GM12874 (cell line): Measurements from ENCODE around the gene EIF4B.

Experiments
- TF ChIP-seq, protein P1 (sequence below): IDR thresholded peaks from 2 replicates; pipeline ENCODE4 v1.5.1; 2011; ENCODE audit warnings: low read depth, mild to moderate bottlenecking, control low read depth, low read length, moderate library complexity; ENCODE audit not compliant: insufficient read depth

EIF4B gene

GRCh38 chr12:53005986-53006809 lies at the start of gene EIF4B:
TSS of gene EIF4B (plus strand) at chr12:53006456. CDS start at chr12:53006484, 28 bp downstream.
- TF ChIP-seq, protein P1, sequence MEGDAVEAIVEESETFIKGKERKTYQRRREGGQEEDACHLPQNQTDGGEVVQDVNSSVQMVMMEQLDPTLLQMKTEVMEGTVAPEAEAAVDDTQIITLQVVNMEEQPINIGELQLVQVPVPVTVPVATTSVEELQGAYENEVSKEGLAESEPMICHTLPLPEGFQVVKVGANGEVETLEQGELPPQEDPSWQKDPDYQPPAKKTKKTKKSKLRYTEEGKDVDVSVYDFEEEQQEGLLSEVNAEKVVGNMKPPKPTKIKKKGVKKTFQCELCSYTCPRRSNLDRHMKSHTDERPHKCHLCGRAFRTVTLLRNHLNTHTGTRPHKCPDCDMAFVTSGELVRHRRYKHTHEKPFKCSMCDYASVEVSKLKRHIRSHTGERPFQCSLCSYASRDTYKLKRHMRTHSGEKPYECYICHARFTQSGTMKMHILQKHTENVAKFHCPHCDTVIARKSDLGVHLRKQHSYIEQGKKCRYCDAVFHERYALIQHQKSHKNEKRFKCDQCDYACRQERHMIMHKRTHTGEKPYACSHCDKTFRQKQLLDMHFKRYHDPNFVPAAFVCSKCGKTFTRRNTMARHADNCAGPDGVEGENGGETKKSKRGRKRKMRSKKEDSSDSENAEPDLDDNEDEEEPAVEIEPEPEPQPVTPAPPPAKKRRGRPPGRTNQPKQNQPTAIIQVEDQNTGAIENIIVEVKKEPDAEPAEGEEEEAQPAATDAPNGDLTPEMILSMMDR, result no peak

DNA sequence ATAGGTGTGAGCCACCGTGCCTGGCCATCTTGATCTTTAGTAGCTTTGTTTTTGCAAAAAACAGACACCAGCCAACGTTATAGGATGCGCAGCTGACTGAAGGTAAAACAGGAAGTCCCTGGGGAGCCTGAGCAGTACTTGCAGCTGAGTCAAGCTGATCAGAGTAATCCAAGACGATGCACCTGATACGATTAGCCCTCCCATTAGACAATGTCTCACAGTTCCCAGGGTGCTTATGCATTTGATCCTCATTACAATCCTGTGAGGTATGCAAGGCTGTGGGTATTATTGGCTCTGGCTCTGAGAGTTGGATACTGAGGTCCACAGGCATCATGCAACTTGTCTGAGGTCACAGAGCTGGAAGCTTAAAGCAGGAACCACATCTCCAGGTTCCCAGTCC lies 49.3 kb upstream of the EIF4B start:
- TF ChIP-seq, protein P1, result no peak

DNA sequence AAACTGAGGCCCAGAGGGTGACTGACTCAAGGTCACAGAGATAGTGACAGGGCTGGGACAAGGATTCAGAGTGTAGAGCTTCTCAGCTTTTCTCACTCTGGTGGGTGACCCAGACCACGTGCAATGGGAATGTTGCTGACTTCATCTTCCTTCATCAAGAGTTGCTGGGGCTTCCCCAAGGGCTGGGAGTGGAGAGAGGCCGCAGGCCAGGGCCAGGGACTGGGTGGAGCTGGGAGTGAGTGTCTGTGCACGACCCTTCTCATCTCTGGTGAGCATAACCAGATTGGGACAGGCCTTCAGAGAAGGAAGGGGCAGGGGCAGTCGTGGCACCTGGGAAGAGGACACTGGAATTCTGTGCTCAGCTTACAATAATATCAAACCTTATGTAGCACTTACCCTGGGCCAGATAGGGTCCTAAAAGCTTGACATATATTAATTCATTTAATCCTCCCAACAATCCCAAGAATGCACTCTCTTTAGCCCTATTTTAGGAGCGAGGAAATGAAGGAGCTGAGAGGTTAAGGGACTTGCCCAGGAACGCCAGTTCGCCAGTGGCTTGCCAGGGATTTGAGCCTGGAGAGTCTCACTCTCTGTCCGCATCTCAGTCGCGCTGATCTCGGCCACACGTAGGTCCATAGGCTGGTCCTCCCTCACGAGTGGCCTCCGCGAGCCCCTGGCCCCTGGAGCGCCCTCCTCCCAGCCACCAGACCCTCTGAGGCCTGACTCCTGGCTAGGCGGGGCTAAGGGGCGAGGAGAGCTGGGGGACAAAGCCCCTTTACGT lies 41.5 kb upstream of the EIF4B start:
- TF ChIP-seq, protein P1, result no peak

DNA sequence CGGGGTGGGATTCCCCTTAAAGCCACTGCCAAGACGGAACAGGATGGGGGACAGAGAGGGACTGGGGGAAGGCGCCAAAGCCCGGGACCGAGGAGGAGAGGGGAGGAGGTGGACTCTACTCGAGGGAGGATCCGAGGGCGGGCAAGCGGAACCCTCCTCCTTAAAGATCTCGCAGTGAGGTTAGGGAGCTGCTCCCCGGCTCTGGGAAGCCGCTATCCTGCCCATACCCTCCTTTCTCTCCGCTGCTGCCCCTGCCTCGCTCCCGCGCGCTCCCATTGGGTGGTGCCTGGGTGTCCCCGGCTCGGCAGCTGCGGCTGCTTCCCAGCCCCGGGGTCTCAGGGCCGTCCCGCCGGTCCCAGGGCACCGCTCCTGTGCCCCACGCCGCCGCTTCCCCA lies 40.9 kb upstream of the EIF4B start:
- TF ChIP-seq, protein P1, result no peak

GRCh38 chr12:52969166-52969795 lies 37.0 kb upstream of the EIF4B start:
- TF ChIP-seq, protein P1, result no peak

GRCh38 chr12:52969828-52970569 lies 36.3 kb upstream of the EIF4B start:
- TF ChIP-seq, protein P1, result no peak
